Uterus (tissue), 2 donors: Measurements from ENCODE around the gene UTP25.

Source experiments
- CTCF ChIP-seq, 4 experiments: fragments of 200-600 bp in 2 of 4; fragments of 450-650 bp in 2 of 4; sonication (generic) in 2 of 4; IDR thresholded peaks; one replicate each; pipeline ENCODE4 v1.5.1; 2016 to 2019; ENCODE audit warnings: antibody characterized with exemption in 4 of 4, mild to moderate bottlenecking in 2 of 4, moderate library complexity in 1 of 4
- POLR2A ChIP-seq, 2 donors: fragments of 450-650 bp; IDR thresholded peaks; one replicate each; pipeline ENCODE4 v1.6.1; 2016; ENCODE audit warnings: antibody characterized with exemption in 2 of 2, mild to moderate bottlenecking in 1 of 2, moderate library complexity in 1 of 2

- TF ChIP-seq POLR2A (IDR thresholded peaks at IDR 0.05) (no peak), CTCF (IDR thresholded peaks at IDR 0.05) (no peak)
Measured at GRCh38 chr1:209883341-209883971, 55.7 kb downstream of the UTP25 start.
